ENCODE results near the gene NKIRAS2. TPM values are rescaled to one million over a fixed set of nuclear protein-coding genes. Genes with fewer than 3 reads are reported as not detected.

NKIRAS2 gene
- total RNA-seq, 1 donor from 2014 or later = 12.9 TPM

DNA sequence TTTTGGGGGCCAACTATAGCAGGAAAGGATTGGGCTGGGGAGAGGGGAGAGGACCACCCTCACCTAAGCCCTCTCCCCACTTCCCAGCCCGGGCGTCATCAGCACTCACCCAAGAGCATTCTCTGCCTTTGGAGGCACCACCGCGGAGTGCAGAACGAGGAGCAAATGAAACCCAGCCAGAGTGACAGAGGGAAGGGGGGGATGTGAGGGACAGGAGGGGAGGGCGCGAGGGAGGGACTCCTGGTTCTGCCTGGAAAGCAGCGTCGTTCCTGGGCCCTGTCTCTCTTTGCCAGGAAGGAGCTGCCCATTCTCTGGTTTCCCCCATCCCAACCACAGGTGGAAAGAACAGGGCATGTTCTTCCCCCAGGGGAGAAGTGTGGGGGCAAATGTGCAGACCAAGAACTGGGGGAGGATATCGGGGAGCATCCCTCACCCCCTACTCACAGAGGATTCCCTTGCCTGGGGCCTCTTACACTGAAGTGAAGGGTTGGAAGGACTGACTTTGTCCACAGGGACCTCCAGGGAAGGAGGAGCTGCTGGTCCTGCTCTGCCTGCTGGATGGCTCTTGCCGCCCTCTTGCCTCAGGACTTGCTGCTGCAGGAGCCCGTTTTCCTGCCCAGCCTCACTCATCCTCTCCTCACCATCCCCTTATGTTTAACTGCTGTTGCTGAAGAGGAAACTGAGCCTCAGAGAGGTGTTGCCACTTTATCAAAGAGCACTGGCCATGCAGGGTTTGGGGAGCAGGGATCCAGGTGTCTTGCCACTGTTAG, 34.0 kb downstream of the NKIRAS2 start:
- ATAC-seq (no peak), DNase-seq (ENCODE audit: low spot score) (no peak)

DNA sequence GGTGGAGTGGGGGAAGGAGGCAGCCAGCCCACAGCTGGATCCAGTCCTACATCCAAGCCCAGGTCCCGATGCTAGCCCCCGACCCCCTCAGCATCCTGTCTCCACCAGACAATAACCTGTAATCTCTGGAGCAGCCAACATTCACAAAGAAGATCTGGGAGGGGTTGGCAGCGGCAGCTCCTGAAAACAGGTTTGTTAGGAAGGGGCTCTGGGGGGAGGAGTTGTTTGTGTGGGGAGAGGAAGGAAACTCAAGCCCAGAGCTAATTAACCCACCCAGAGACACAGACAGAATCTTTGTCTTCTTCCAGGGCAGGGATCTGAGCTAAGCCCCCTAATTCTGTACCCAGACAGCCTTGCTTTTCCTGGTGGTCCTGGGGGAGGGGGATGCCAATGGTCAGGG, 35.1 kb downstream of the NKIRAS2 start:
- DNase-seq (ENCODE audit: low spot score) (no peak), ATAC-seq (no peak)

DNA sequence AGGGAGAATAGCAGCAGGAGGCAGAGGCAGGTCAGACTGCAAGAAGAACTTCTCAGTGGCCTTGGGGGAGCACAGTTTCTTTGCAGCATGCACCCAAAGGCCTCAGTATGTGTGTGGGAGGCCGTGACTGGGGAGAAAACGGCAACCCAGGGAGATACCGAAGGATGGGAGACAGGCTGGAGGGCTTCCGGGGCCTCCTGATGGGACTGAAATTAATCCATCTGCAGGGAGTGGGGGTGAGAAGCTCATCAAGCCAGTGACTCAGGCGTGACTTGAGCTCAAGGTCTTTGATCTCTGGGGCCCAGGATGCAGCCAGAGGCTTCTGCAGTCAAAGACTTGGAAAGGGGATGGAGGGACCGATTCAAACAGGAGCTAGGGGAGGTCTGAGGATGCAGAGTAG, 35.6 kb downstream of the NKIRAS2 start:
- ATAC-seq (no peak), DNase-seq (ENCODE audit: low spot score) (no peak)

DNA sequence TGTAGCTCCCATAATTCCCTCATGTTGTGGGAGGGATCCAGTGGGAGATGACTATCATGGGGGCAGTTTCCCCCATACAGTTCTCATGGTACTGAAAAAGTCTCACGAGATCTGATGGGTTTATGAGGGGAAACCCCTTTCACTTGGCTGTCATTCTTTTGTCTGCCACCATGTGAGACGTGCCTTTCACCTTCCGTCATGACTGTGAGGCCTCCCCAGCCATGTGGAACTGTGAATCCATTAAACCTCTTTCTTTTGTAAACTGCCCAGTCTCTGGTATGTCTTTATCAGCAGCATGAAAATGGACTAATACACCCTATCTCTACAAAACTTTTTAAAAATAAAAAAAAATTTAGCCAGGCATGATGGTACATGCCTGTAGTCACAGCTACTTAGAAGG, 36.7 kb downstream of the NKIRAS2 start:
- no peak for ATAC-seq

DNA sequence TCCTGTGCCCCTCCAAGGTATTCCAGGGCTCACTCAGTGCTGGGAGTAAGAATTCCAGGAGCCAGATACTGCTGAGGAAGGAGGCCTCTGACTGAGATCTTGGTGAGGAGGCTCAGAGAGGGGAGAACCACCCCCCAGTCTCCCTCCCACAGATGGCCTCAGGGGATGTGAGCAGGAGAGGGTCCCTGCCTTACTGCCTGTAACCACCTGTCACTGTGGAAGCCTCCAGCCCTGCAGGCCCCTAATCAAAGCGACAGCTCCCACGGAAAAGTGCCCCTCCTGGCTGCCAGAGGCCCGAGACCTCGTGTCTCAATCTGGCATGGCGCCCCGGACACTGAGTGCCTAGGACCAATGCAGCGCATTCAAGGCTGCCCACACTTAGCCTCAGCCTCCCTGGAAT, 38.2 kb downstream of the NKIRAS2 start:
- no peak for DNase-seq (ENCODE audit: low spot score)
- ATAC-seq = no peak

More for the DNA sequence above, 36.7 kb downstream of the NKIRAS2 start:
- DNase-seq (ENCODE audit: low spot score) = no peak

DNA sequence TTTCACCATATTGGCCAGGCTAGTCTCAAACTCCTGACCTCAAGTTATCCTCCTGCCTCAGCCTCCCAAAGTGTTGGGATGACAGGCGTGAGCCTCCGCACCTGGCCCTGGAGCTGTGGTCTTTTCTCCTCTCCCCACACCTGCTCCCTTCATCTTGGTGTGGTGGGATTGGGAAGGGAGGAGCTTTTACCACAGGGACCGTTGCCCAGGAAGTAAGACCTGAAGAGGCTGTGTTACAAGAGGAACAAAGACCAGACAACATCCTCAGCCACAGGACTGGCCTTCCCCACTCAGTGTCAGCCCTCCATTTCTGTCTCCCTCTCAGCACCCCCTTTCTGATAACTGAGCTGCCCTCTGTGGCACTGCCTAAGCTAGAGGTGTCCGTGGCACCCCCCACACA, 39.9 kb downstream of the NKIRAS2 start:
- DNase-seq (ENCODE audit: low spot score) = no peak
- no peak for ATAC-seq

DNA sequence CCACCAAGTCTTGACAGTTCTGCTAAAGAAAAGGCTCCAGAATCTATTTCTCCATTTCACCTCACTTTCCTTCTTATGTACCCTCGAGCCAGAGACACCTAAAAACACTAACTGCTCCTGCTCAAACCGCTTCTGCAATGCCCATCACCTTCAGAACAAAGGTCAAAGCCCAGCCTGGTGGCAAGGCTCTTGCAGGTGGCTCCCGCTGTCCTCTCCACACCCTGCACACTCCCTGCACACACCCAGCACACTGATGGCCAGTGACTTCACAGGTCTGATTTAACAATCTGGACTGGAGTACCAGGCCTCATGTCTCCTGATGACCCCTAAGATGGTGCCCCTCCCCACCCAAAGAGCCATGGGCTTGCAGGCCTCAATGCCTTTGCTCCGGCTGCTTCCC, 40.3 kb downstream of the NKIRAS2 start:
- ATAC-seq = no peak
- DNase-seq (ENCODE audit: low spot score) = no peak

DNA sequence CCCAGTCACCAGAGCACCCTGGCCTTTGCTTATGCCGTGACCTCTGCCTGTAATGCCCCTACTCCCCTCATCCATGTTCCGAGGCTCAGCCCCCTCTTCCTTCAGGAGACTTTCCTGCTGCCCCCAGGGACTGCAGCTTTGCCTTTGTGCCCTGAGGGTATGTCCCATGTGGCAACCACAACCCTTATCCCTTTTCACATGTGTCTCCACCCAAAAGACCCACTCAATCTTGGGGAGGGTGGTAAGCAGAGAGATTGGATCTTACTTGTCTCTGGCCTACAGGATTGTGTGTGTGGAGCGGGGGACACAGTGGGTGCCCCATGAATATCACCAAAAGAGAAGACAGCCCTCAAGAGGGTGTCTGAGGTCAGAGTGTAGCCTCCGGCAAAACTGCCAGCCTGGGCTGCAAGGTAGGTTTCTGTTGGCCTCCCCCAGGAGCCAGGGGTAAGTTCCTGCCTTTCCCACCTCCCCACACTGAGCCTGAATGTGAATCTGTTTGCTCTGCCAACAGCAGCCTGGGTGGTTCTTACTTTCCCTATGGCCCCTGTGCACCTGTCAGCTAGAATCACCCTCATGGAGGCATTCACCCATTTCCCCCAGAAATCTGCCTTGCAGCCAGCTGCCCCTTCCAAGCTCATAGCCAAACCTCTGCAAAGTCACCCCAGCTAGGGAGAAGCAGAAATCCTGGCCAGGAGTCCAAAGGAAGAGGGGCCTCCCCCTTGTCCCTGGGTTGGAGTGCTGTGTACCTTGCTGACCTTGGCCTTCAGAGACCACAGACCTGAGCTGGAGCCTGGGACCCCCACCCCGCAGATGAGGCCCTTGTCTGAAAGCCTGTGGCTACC, 42.0 kb downstream of the NKIRAS2 start:
- DNase-seq (ENCODE audit: low spot score) (no peak), ATAC-seq (no peak)

DNA sequence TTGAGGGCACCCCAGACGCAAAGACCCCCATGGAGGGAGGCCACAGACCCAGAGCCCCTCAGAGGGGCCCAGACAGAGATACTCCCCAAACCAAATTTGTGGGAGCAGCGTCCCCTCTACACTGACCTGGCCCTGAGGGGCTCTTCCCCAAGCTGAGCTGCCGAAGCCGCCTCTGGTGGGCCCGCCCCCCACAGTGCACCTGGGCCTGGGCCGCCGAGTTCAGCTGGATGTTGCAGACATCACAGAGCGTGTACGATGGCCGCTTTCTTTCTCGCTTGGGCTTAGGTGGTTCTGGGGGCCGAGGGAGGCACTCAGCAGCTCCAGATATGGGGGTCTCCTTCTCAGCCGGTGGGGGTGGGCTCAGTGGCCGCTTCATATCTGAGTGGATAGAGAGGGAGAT, 42.8 kb downstream of the NKIRAS2 start:
- DNase-seq (ENCODE audit: low spot score) = no peak
- ATAC-seq = no peak

DNA sequence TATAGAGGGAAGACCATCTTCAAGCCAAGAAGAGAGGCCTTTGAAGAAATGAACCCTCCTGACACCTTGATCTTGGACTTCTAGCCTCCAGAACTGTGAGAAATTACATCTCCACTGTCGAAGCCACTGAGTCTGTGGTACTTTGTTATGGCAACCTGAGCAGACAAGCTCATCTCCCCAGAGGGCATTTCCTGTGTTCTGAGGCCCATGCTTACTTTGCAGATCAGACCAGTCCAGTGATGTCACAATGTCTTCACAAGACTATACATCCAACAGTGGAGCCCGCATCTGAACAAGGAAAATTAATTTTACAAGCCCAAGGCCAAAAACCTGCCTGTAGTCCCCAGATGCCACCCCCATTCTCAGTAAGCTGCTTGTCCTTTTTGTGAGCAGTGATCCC, 45.3 kb downstream of the NKIRAS2 start:
- DNase-seq (ENCODE audit: low spot score) (no peak), ATAC-seq (no peak)

DNA sequence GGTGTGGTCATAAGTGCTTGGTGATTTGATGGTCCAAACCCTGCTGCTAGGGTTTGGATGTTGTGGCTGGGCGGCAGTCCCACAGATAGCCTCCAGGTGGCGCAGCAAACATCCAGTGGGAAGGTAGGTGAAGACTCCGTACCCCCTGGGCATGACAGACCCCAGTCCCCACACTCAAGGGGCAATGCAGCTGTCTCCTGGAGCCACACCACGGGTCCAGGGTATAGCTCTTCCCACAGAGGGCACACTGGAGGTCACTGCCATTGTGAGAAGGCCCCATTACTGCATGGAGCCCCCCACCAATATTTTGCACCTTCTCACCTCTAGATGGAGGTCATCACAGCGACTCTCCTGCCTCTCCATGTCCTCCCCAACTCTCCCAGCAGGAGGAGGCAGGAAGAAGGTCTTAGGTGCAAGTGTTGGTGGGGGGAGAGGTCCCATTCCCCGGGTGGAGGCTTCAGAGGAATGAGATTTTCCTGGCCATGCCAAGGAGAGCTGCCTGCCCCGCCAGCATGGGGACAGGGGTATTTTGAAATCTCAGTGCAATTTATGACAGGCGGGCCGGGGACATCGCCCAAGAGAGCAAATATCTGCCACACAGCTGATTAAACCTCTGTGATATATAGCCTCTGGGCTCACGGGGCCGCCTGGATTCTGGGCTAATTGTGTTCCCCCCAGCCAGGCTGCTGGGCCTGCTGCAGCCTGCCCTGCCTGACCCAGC, 47.6 kb downstream of the NKIRAS2 start:
- peak; percentile 71 for DNase-seq (ENCODE audit: low spot score)
- peak; percentile 89 for ATAC-seq

DNA sequence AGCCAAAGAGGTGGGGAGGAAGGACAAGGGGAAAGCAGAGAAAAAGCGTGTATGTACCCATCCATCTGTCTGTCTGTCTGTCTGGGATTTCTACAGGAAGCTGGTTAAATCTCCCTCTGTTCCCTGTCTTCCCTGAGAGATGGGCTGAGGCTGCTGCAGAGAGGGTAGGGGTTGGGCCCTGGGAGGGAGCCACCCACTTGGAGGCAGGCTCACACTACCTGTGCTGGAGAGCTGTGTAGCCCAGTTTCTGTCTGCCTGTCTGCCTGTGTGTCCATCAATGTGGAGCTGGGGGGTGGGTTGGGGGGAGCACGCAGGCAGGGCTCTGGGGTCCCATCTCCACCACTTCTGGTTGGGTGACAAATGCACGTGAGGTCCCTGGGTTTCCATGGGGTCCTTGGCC, 49.1 kb downstream of the NKIRAS2 start:
- no peak for ATAC-seq
- no peak for DNase-seq (ENCODE audit: low spot score)

DNA sequence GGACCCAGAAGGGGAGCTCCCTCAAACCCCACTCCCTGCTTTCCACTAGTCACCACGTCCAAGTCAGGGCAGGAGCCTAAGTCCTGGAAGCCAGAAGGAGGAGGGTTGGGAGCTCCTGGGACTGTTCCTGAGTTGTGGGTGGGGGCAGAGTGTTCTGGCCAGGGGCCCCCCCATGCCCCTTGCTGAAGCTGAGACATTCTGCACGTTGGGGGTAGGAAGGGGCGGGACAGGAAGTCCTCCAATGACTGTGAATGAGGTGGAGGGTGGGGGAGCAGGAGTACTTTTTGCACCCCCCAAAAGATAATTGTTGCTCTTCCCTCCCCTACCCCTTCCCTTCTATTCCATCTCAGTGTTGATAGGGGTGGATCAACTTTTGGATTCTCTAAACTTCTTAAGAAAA, 51.9 kb downstream of the NKIRAS2 start:
- DNase-seq (ENCODE audit: low spot score) (no peak), ATAC-seq (no peak)

DNA sequence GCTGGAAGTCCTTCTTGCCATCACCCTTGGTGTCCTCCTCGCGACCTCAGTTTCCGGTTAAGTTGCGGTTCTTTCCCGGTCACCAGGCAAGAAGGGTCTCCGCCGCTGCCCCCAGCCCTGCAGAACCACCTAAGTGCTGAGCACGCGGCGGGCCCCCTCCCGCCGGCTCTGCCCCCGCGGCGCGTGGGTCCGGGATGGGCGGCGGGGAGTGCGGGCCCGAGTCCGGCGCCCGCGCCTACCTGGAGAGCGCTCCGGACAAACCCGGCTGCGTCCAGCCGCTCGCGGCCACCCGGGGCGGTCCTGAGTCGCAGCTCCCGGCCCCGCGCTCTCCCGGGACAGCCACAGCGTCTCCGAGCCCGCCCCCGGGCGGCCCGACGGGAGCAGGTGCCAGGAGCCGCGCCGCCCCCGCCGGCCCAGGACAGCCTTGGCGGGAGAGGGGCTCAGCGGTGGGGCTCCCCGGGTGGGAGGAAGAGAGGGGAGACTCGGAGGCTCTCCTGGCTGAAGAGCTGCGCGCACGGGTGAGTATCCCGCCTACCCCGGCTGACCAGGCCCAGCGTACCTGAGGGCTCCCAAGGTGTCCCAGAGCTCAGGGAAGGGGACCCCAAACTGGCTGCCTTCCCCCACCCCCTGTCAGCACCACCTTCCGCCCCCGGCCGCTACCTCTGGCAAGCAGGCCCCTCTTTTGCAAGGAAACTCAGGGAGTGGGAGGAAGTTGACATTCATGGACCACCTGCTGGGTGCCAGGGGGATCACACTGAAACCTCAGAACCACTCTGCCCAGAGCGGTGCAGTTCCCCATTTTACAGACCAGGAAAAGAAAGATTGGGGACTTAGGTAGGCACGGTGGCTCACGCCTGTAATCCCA, 52.7 kb downstream of the NKIRAS2 start:
- DNase-seq (ENCODE audit: low spot score) (no peak), ATAC-seq (peak; percentile 82)

Other genes with a start within 250 kb of the NKIRAS2 start
- gene JUP, start 233.4 kb upstream of the NKIRAS2 start, total RNA-seq = 72.5 TPM
- gene P3H4, start 208.1 kb upstream of the NKIRAS2 start, total RNA-seq = 3.3 TPM
- 5.1 TPM for gene FKBP10, start 207.1 kb upstream of the NKIRAS2 start, total RNA-seq
- 24.3 TPM for gene NT5C3B, start 183.9 kb upstream of the NKIRAS2 start, total RNA-seq
- not detected for gene KLHL10, start 182.3 kb upstream of the NKIRAS2 start, total RNA-seq
- gene KLHL11, start 154.7 kb upstream of the NKIRAS2 start, total RNA-seq = 5.9 TPM
- 20.9 TPM for gene ACLY, start 101.1 kb upstream of the NKIRAS2 start, total RNA-seq
- 0.30 TPM for gene ODAD4, start 89.5 kb upstream of the NKIRAS2 start, total RNA-seq
- 31.4 TPM for gene CNP, start 53.3 kb upstream of the NKIRAS2 start, total RNA-seq
- gene DNAJC7, start 2.7 kb upstream of the NKIRAS2 start, total RNA-seq = 33.2 TPM
- 0.20 TPM for gene C17orf113, start 30.5 kb downstream of the NKIRAS2 start, total RNA-seq
- gene ZNF385C, start 78.4 kb downstream of the NKIRAS2 start, total RNA-seq = 0.13 TPM
- 30.3 TPM for gene DHX58, start 92.6 kb downstream of the NKIRAS2 start, total RNA-seq
- gene KAT2A, start 101.3 kb downstream of the NKIRAS2 start, total RNA-seq = 30.8 TPM
- 1.1 TPM for gene HSPB9, start 102.7 kb downstream of the NKIRAS2 start, total RNA-seq
- gene RAB5C, start 134.9 kb downstream of the NKIRAS2 start, total RNA-seq = 56.3 TPM
- gene KCNH4, start 161.1 kb downstream of the NKIRAS2 start, total RNA-seq = not detected
- gene HCRT, start 165.4 kb downstream of the NKIRAS2 start, total RNA-seq = not detected
- gene GHDC, start 174.4 kb downstream of the NKIRAS2 start, total RNA-seq = 15.7 TPM

All from left lobe of liver (tissue), 2 donors.